Effector CD8-positive, alpha-beta T cell (primary cell): ENCODE measurements around the gene MMP27.
"Not testable (repeated sequence)": the region's sequence is repeated elsewhere in the genome, so short reads cannot be mapped to it uniquely, and the experiment has no call there.

Experiments used
- DNase-seq: peaks from one replicate; lab custom pipeline; 2025; lab: John Stamatoyannopoulos, UW
- total RNA-seq, 4 experiments: gene quantifications; one replicate each; lab custom pipeline; 2026; lab: John Stamatoyannopoulos, UW

The MMP27 gene, protein sequence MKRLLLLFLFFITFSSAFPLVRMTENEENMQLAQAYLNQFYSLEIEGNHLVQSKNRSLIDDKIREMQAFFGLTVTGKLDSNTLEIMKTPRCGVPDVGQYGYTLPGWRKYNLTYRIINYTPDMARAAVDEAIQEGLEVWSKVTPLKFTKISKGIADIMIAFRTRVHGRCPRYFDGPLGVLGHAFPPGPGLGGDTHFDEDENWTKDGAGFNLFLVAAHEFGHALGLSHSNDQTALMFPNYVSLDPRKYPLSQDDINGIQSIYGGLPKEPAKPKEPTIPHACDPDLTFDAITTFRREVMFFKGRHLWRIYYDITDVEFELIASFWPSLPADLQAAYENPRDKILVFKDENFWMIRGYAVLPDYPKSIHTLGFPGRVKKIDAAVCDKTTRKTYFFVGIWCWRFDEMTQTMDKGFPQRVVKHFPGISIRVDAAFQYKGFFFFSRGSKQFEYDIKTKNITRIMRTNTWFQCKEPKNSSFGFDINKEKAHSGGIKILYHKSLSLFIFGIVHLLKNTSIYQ
- total RNA-seq, result 0 to 0.24 (median 0) reads per million in 4 experiments

- no peak for DNase-seq
Observed at GRCh38 chr11:102705626-102706025, at the start of gene MMP27. Gene MMP27, minus strand, starts transcription at chr11:102705769. Its CDS starts 55 bp downstream, at chr11:102705714.

DNA sequence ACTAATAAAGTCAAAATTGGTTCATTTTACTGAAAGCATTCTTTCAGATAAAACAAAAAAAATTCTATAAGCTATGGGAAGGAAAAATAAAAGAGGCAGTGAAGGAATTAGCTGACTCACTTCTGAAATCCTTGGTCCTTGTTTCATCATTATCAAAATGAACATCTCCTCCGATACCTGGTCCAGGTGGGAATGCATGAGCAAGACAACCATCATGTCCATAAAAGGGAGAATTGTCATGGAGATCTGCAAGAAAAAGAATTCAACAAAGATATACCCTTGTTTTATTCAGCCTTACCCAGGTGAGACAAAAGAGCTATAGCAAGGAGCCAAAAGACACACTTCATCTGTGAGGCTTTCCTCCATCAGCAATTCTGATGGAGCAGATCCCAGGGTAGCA, 47.7 kb upstream of the MMP27 start:
- DNase-seq, result no peak

GRCh38 chr11:102751673-102752072, 46.1 kb upstream of the MMP27 start:
- no peak for DNase-seq

GRCh38 chr11:102749101-102749722, 43.6 kb upstream of the MMP27 start:
- DNase-seq, result no peak

- DNase-seq, result not testable (repeated sequence)
Observed at GRCh38 chr11:102746746-102747578, 41.4 kb upstream of the MMP27 start.

DNA sequence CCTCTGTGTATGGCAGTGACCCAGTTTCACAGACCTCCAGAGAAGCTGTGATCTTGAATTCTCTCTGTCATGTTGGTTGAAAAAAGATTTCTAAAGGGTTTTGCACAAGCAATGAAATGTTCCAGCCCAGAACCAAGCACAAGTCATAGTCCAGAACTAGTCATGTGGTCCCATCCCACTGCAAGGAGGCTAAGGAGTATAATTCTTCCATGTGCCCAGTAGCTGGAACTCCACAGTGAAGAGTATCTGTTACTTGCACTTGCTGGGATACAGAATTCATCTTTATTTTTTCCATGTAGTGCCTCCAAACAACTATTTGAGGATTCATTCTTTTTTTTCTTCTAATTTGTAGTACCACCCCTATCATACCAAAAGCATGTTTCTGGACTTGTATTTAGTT, 29.1 kb upstream of the MMP27 start:
- DNase-seq, result no peak

DNA sequence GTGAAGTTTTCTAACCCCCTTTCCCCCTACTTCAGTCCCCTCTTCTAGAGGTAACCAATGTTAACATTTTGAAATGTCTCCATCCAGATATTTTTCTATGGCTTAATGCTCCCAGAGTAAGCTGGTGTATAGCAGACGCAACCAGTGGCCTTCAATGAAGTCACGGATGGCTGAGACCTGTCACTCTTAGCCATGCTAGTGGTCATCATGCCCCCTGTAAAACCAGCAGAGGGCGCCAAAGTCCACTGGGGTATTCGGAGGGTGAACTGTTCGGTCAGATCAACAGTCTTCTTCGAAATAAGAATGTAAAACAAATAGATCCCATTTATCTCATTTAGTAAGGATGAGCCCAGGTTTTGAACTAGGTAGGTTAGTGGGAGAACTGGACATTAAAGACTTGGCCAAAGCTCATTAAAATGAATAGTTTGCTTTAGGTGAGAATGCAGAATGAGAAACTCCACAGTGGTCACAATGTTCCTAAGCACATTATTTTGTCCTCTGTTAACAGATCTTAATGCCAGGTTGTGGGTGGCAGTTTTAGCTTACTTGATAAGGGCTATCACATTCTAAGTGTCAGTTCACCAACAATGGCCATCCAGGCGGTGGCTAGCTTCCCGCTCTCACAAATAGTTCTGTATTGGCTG, 27.8 kb upstream of the MMP27 start:
- no peak for DNase-seq

DNA sequence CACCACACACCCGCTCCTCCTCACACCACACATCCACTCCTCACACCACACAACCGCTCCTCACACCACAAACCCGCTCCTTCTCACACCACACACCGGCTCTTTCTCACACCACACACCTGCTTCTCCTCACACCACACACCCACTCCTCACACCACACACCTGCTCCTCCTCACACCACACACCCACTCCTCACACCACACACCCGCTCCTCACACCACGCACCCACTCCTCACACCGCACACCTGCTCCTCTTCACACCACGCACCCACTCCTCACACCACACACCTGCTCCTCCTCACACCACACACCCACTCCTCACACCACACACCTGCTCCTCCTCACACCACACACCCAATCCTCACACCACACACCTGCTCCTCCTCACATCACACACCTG, 25.4 kb upstream of the MMP27 start:
- not testable (repeated sequence) for DNase-seq

GRCh38 chr11:102729849-102730815, 24.6 kb upstream of the MMP27 start:
- no peak for DNase-seq

DNA sequence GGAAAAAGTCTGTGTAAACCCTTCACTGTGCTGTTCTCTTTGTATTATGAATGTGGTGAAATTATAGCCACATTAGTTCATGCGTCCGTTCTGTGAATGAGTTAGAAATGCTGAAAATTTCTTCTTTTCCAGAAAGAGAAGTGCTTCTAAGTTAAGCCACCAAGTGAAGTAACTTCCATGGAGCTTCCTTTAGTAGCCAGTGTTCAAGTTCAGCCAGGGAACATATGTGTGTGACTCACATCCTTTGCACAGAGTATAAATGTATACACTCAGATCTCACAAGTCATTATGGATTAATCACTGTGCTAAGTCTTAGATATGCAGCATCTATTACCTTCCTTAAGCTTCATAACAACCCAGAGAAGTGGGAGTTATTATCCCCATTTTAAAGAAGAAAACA, 22.3 kb upstream of the MMP27 start:
- DNase-seq, result no peak

- no peak for DNase-seq
Observed at GRCh38 chr11:102724904-102725500, 19.4 kb upstream of the MMP27 start, which contains the start of gene MMP8. Gene MMP8, minus strand, starts transcription at chr11:102724954. Its CDS starts 99 bp downstream, at chr11:102724855.

GRCh38 chr11:102722821-102723220, 17.3 kb upstream of the MMP27 start:
- DNase-seq, result no peak

DNA sequence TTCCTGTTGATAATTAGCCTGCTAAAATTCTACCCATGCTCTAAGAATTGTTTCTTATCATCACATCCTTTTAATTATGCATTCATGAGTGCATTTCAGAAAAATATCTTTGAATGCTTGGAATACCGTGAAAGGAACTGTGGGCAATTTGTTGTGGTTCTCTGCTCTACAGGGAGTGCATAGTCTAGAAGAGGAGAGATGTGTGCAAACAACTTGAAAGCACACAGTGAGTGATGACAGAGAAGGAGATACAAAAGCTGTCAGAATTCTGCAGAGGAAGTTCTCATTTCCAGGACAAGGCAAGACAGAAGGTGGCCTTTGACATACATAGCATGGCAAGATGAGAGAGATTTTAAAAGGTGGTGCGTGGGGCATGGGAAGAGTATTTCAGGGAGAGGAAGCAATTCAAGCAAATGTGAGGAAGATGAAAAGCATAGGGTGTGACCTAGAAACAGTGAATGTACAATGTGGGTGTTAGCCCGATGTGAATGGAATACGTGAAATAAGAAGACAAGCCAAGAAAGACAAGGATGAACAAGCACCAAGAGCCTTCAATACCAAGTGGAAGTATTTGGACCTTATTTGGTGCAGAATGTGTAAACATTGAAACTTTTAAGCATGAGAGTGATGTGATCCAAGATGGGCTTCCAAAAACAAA, 14.2 kb upstream of the MMP27 start:
- DNase-seq, result no peak

DNA sequence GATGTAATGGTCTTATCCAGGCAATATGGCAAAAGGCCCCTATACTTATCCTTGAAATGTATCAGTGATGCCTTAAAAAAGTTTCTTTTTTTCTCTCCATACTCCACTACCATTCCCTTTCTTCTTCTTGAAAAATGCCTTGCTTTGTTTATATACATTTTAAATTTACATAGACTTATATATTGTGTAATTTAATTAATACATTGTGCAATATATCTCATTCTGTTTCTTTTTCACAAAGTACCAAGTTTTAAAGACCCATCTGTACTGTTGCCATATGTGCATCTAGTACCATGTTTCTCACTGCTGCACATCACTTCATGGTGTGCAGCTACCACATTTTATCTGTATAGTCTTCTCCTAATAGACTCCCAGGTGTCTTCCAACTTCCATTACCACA, 11.7 kb upstream of the MMP27 start:
- DNase-seq, result no peak

GRCh38 chr11:102716527-102716926, 11.0 kb upstream of the MMP27 start:
- no peak for DNase-seq

DNA sequence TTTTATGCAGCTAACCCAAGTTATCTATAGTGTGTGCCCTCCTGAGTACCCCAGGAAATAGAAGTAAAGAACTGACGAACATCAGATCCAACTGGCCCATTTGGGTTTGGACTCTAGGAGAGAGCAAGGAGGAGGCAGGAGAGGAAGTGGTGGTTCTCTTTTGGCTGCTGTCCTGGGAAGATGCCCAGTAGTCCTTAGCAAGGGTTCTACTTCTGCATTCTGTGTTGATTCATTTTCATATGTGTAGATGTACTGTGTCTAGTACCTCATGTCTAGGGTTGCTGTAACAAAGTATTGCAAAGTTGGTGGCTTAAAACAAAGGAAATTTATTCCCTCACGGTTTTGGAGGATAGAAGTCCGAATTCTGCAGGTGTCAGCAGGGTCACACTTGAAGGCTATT, 6.6 kb upstream of the MMP27 start:
- DNase-seq, result no peak

GRCh38 chr11:102709201-102709945, 3.8 kb upstream of the MMP27 start:
- no peak for DNase-seq

DNA sequence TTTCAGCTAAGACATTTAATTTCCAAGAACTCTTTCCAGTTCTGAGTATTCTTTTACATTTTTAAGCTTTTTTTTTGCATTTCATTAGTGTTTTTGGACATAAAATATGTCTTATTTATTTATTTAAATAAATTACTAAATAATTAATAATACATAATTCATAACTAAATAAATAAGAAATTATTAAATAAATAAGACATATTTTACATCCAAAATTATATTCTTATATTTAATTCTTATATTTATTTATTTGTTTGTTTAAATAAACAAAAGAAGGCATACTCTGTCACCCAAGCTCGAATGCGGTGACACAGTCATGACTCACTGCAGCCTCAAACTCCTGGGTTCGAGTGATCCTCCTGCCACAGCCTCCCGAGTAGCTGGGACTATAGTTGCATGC, 3.1 kb upstream of the MMP27 start:
- DNase-seq, result no peak

DNA sequence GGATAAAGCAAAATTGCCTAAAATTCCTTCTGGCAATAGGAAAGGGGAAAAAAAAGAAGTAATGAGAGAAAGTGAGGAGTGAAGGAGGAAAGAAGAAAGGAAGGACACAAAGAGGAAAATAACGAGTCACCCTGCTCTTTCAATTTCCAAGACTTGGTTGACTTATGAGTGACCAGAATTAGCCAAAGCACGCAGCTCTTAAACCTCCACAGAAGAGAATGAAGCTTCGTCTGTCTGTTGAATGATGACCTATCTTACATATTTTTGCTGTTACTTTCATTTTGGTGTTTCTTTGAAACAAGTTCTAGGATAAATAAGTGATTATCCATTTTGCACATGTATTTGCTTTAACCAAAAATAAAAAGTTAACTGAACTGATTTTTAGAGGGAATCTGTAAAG, 728 bp downstream of the MMP27 start:
- no peak for DNase-seq
